Measurements from ENCODE around the gene NIP7.

GRCh38 chr16:69309316-69309715, 30.3 kb upstream of the NIP7 start:
- no peak for TF ChIP-seq CTCF (IDR thresholded peaks at IDR 0.05; ENCODE audit: control extremely low read depth in 1 of 3, insufficient read depth in 1 of 3, low read depth in 1 of 3, low read length in 3 of 3)
- no peak for TF ChIP-seq SIX5 (IDR thresholded peaks at IDR 0.05; ENCODE audit: low read depth, low read length)
